Bronchial epithelial cell (primary cell): ENCODE data around the gene DMRTC2. TPM values are rescaled to one million over a fixed set of nuclear protein-coding genes. Genes with fewer than 3 reads are reported as not detected.

Experiments
- DNase-seq: peaks from one replicate; pipeline ENCODE4 v3.0.0-alpha.2; 2010; ENCODE audit warnings: low read depth
- FAIRE-seq: peaks from 2 replicates; lab custom pipeline; 2011; peaks lifted over from hg19 to GRCh38; lab: Jason Lieb, UNC
- H3K27me3 ChIP-seq: 2 replicates; pipeline ENCODE4 v1.5.1; 2011; ENCODE audit warnings: low read length; ENCODE audit not compliant: control insufficient read depth, insufficient read depth
- H3K36me3 ChIP-seq: 2 replicates; pipeline ENCODE4 v1.5.1; 2011; ENCODE audit warnings: low read length; ENCODE audit not compliant: control insufficient read depth, insufficient read depth
- H3K4me3 ChIP-seq: 2 replicates; pipeline ENCODE4 v1.5.1; 2011; ENCODE audit warnings: mild to moderate bottlenecking, low read depth, low read length, control low read depth
- total RNA-seq: library from RNA; depleted of rRNA; stranded (reverse); fragments of >200 nt; gene quantifications from 2 replicates; pipeline ENCODE4 v1.2.1, GENCODE V29; 2014
- TF ChIP-seq, protein P1 (sequence below): IDR thresholded peaks from 2 replicates; pipeline ENCODE4 v1.5.1; 2011; ENCODE audit warnings: mild to moderate bottlenecking, moderate library complexity, low read length, control low read depth, inconsistent platforms; ENCODE audit not compliant: insufficient read depth, severe bottlenecking

DMRTC2 gene
- total RNA-seq, 1 donor from 2014 or later = not detected

DNA sequence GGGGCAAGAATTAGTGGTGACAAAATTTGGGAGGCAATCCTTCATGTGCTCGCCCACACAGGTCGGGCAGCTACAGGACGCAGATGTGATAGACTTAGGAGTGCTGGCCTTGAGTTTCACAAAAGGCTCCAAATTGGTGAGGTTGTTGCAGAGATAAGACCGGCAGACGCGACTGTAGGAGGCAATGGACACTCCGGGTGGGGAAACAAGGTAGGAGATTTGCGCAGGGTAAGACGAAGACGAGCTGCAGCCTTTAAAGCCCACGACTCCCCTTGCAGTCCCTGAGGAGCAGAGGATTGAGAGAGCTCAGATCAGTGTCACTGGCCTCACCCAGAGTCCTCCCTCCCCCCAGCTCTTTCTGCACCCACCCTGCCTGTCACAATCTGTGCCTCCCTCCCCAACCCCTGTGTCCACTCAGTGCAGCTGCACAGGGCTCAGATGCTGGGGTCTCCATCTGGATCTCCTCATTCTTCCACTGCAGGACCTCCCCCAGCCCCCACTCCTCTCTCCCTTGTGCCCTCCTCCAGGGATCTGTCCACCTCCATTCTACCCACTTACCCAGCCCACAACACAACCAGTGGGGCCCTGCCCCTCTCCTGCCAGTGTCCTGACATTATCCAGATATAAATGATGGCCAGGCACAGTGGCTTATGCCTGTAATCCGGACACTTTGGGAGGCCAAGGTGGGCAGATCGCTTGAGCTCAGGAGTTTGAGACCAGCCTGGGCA lies 6.7 kb upstream of the DMRTC2 start:
- no peak for DNase-seq
- peaks cover 10% of the 10 kb centered on the region for H3K27me3 ChIP-seq
- H3K4me3 ChIP-seq = no peak overlapping the region
- FAIRE-seq = no peak
- TF ChIP-seq, protein P1, sequence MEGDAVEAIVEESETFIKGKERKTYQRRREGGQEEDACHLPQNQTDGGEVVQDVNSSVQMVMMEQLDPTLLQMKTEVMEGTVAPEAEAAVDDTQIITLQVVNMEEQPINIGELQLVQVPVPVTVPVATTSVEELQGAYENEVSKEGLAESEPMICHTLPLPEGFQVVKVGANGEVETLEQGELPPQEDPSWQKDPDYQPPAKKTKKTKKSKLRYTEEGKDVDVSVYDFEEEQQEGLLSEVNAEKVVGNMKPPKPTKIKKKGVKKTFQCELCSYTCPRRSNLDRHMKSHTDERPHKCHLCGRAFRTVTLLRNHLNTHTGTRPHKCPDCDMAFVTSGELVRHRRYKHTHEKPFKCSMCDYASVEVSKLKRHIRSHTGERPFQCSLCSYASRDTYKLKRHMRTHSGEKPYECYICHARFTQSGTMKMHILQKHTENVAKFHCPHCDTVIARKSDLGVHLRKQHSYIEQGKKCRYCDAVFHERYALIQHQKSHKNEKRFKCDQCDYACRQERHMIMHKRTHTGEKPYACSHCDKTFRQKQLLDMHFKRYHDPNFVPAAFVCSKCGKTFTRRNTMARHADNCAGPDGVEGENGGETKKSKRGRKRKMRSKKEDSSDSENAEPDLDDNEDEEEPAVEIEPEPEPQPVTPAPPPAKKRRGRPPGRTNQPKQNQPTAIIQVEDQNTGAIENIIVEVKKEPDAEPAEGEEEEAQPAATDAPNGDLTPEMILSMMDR = no peak
- H3K36me3 ChIP-seq = no peaks in the 10 kb centered on the region

DNA sequence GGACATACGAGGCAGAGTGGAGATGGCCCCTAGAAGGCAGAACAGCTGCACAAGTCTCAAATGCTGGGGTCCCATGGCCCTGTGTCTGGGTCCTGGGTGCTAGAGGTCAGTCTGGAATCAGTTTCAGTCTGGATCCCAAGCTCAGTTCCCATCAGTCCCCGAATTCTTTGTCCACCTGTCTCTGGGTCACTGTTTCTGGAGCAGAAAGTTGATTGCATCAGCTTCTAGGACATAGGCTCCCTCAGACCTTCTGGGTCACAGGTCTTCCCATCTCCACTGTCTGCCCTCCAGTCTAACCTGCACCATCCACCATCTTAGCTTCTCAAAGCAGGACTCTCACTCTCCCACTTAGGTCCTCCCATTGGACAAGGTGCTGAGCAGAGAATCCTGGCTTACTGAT lies 5.6 kb upstream of the DMRTC2 start:
- H3K36me3 ChIP-seq = no peaks in the 10 kb centered on the region
- no peak overlapping the region for H3K4me3 ChIP-seq
- TF ChIP-seq, protein P1 = no peak
- peak; percentile 91 for FAIRE-seq
- no peak for DNase-seq
- peaks cover 10% of the 10 kb centered on the region for H3K27me3 ChIP-seq

DNA sequence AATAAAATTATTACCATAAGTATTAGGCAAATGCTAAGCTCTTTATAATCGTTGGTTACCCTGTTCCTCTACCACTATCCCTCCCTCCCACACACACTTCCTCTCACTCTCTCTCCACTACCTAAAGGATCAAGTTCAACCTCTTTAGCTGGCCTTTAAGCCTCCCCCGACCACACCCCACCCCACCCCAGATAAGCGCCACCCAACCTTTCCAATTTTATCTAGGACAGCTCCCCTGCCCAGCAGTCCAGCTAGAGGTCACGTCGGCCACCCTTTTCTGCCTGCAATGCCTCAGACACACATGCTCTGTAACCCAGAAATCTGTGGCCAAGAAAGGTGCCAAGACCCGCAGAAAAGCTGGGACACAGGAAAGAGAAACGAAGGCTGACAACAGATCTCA lies 1.5 kb upstream of the DMRTC2 start:
- Histone ChIP-seq H3K4me3 (no peak overlapping the region), H3K27me3 (peaks cover 4% of the 10 kb centered on the region), H3K36me3 (no peaks in the 10 kb centered on the region)
- FAIRE-seq (no peak), DNase-seq (no peak)
- TF ChIP-seq, protein P1 = no peak

DNA sequence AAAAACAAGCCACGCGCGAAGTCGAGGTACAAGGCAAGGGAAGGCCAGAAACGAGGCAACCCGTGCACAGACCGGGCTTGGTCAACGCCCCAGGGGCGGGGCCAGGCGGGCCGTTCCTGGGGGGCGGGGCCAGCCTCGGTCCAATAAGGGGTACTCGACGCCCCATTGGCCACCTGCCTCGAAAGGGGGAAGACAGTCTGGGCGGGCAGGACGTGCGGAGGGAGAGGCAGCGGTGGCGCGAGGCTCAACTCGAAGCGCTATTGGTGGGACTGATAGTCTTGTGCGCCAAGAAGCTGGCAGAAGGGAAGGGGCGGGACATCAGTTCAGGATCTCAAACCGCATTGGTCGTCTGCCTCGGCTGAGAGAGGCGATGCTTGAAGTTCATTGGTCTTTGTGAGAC lies 241 bp upstream of the DMRTC2 start, which contains the start of gene LYPD4:
LYPD4 (minus strand) TSS at position 83 of the 400 bp plus-strand sequence. CDS start 5,398 bp downstream, outside the sequence.
- no peaks in the 10 kb centered on the region for H3K36me3 ChIP-seq
- FAIRE-seq (no peak), DNase-seq (no peak)
- H3K4me3 ChIP-seq = no peak within 1 kb of the TSS
- TF ChIP-seq, protein P1 = no peak
- peaks cover 3% of the 10 kb centered on the region for H3K27me3 ChIP-seq

DNA sequence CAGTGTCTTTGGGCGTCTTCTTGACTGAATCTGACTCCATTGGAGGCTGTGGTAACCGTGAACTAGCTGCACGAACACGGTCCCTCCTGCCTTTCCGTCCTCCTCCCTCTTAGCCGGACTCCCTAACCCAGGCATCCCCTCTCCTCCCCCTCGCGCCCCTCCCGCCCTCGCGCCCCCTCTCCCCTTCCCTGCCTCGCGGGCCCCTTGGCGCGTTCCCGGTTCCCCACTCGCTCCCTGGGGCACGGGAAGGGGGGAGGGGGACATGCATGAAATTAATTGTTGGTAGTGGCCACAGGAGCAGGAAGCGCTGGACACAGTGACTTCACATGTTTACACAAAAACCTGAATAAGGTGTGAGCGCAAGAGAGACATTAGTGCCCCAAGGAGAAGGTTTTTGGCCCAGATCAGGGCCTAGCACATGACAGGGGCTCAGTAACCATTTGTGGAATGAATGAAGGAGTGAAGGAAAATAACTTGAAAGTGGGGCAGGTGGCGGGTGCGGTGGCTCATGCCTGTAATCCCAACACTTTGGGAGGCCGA lies 279 bp downstream of the DMRTC2 start:
- TF ChIP-seq, protein P1 = no peak
- Histone ChIP-seq H3K27me3 (peaks cover 3% of the 10 kb centered on the region), H3K36me3 (no peaks in the 10 kb centered on the region), H3K4me3 (no peak overlapping the region)
- FAIRE-seq = no peak
- no peak for DNase-seq
